ENCODE data around the gene SMARCA2.

- TF ChIP-seq, protein P1, sequence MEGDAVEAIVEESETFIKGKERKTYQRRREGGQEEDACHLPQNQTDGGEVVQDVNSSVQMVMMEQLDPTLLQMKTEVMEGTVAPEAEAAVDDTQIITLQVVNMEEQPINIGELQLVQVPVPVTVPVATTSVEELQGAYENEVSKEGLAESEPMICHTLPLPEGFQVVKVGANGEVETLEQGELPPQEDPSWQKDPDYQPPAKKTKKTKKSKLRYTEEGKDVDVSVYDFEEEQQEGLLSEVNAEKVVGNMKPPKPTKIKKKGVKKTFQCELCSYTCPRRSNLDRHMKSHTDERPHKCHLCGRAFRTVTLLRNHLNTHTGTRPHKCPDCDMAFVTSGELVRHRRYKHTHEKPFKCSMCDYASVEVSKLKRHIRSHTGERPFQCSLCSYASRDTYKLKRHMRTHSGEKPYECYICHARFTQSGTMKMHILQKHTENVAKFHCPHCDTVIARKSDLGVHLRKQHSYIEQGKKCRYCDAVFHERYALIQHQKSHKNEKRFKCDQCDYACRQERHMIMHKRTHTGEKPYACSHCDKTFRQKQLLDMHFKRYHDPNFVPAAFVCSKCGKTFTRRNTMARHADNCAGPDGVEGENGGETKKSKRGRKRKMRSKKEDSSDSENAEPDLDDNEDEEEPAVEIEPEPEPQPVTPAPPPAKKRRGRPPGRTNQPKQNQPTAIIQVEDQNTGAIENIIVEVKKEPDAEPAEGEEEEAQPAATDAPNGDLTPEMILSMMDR (IDR thresholded peaks at IDR 0.05): no peak
- no peak for TF ChIP-seq EZH2 (IDR thresholded peaks at IDR 0.05; ENCODE audit: borderline replicate concordance, insufficient read depth, low read depth, low read length, poor library complexity, severe bottlenecking)
Measured at GRCh38 chr9:2231829-2232228, 216.7 kb downstream of the SMARCA2 start.
